HG03565 (cell line): ENCODE measurements around the gene DDIT4.
"Not testable (repeated sequence)": the region's sequence is repeated elsewhere in the genome, so short reads cannot be mapped to it uniquely, and the experiment has no call there.

Experiments
- ATAC-seq: cut with Tn5 transposase; IDR thresholded peaks from one replicate; pipeline ENCODE4 v1.9.1; 2021; ENCODE audit warnings: mild to moderate bottlenecking, moderate library complexity; ENCODE audit not compliant: unreplicated experiment

DDIT4 gene

GRCh38 chr10:72292223-72292691 is 18.5 kb downstream of the DDIT4 start:
- no peak for ATAC-seq

- no peak for ATAC-seq
Measured at GRCh38 chr10:72295330-72295910, 21.7 kb downstream of the DDIT4 start.

- not testable (repeated sequence) for ATAC-seq
Measured at GRCh38 chr10:72296829-72297280, 23.1 kb downstream of the DDIT4 start.

- ATAC-seq: peak; percentile 39
Measured at GRCh38 chr10:72297281-72297804, 23.6 kb downstream of the DDIT4 start.

- ATAC-seq: peak; percentile 59
Measured at GRCh38 chr10:72297805-72298591, 24.3 kb downstream of the DDIT4 start.

- no peak for ATAC-seq
Measured at GRCh38 chr10:72298592-72299519, 25.1 kb downstream of the DDIT4 start.

- ATAC-seq: no peak
Measured at GRCh38 chr10:72303424-72304128, 29.9 kb downstream of the DDIT4 start.

GRCh38 chr10:72306215-72306760 is 32.6 kb downstream of the DDIT4 start:
- ATAC-seq: no peak

- not testable (repeated sequence) for ATAC-seq
Measured at GRCh38 chr10:72307711-72308110, 34.0 kb downstream of the DDIT4 start.

- no peak for ATAC-seq
Measured at GRCh38 chr10:72308320-72308987, 34.7 kb downstream of the DDIT4 start.

GRCh38 chr10:72309290-72310240 is 35.8 kb downstream of the DDIT4 start:
- no peak for ATAC-seq

GRCh38 chr10:72310241-72310633 is 36.5 kb downstream of the DDIT4 start:
- ATAC-seq: no peak

- ATAC-seq: no peak
Measured at GRCh38 chr10:72310636-72311035, 36.9 kb downstream of the DDIT4 start.

- no peak for ATAC-seq
Measured at GRCh38 chr10:72311667-72312066, 37.9 kb downstream of the DDIT4 start.

GRCh38 chr10:72312865-72313391 is 39.2 kb downstream of the DDIT4 start:
- no peak for ATAC-seq

- no peak for ATAC-seq
Measured at GRCh38 chr10:72314263-72314662, 40.5 kb downstream of the DDIT4 start.

- ATAC-seq: no peak
Measured at GRCh38 chr10:72315054-72315453, 41.3 kb downstream of the DDIT4 start.
